NCI-H2196 (cell line): Measurements from ENCODE around the gene DAPK1.

Source experiments
- DNase-seq: peaks from one replicate; lab custom pipeline; 2025; ENCODE audit not compliant: unreplicated experiment; lab: John Stamatoyannopoulos, UW

Gene DAPK1

GRCh38 chr9:87497604-87498045 is at the start of gene DAPK1:
Gene DAPK1, plus strand, starts transcription at chr9:87497867. Its CDS starts 1,211 bp downstream, at chr9:87499078.
- no peak for DNase-seq

GRCh38 chr9:87451149-87451548 is 46.5 kb upstream of the DAPK1 start:
- no peak for DNase-seq

GRCh38 chr9:87455407-87455806 is 42.3 kb upstream of the DAPK1 start:
- DNase-seq, result no peak

- DNase-seq, result no peak
Observed at GRCh38 chr9:87461256-87461655, 36.4 kb upstream of the DAPK1 start.

GRCh38 chr9:87464110-87464991 is 33.3 kb upstream of the DAPK1 start:
- no peak for DNase-seq

- no peak for DNase-seq
Observed at GRCh38 chr9:87464992-87465378, 32.7 kb upstream of the DAPK1 start.

- DNase-seq, result no peak
Observed at GRCh38 chr9:87465816-87466215, 31.9 kb upstream of the DAPK1 start.

- no peak for DNase-seq
Observed at GRCh38 chr9:87467187-87467586, 30.5 kb upstream of the DAPK1 start.

- no peak for DNase-seq
Observed at GRCh38 chr9:87469793-87470465, 27.7 kb upstream of the DAPK1 start.

GRCh38 chr9:87471746-87472145 is 25.9 kb upstream of the DAPK1 start:
- DNase-seq, result no peak

GRCh38 chr9:87475463-87475862 is 22.2 kb upstream of the DAPK1 start:
- no peak for DNase-seq

GRCh38 chr9:87478226-87478992 is 19.3 kb upstream of the DAPK1 start:
- no peak for DNase-seq

- no peak for DNase-seq
Observed at GRCh38 chr9:87479801-87480201, 17.9 kb upstream of the DAPK1 start.

GRCh38 chr9:87481890-87482855 is 15.5 kb upstream of the DAPK1 start:
- DNase-seq, result no peak

- no peak for DNase-seq
Observed at GRCh38 chr9:87490225-87490624, 7.4 kb upstream of the DAPK1 start.

GRCh38 chr9:87490907-87491306 is 6.8 kb upstream of the DAPK1 start:
- no peak for DNase-seq

GRCh38 chr9:87491523-87491922 is 6.1 kb upstream of the DAPK1 start:
- no peak for DNase-seq

- no peak for DNase-seq
Observed at GRCh38 chr9:87492642-87493041, 5.0 kb upstream of the DAPK1 start.

GRCh38 chr9:87494970-87495471 is 2.6 kb upstream of the DAPK1 start:
- no peak for DNase-seq

GRCh38 chr9:87497080-87497603 is 525 bp upstream of the DAPK1 start:
- DNase-seq, result no peak
